WTC11 (cell line): ENCODE measurements around the gene MAPK12. TPM values are rescaled to one million over a fixed set of nuclear protein-coding genes. Genes with fewer than 3 reads are reported as not detected.

Experiments used
- ATAC-seq: fragments of 200-7000 bp; cut with Tn5 transposase; 2 replicates; pipeline ENCODE4 v1.10.0; 2021; ENCODE audit warnings: mild to moderate bottlenecking, moderate library complexity
- CTCF ChIA-PET: fragments of 300-600 bp; sonication (Branson Sonifier 250); formaldehyde crosslinking; loops from one replicate; lab custom pipeline; 2021; ENCODE audit warnings: antibody characterized with exemption; lab: Charles Lee
- POLR2A ChIA-PET: fragments of 350-600 bp; sonication (Branson Sonifier 250); formaldehyde crosslinking; loops from one replicate; lab custom pipeline; 2021; ENCODE audit warnings: antibody characterized with exemption; lab: Charles Lee
- DNase-seq: peaks from one replicate; pipeline ENCODE4 v3.0.0; 2021; ENCODE audit warnings: low spot score
- H3K27ac Mint-ChIP-seq: 2 replicates; pipeline ENCODE4 v1.8.0; 2021; ENCODE audit warnings: mixed read lengths
- H3K27me3 Mint-ChIP-seq: 2 replicates; pipeline ENCODE4 v1.8.0; 2021; ENCODE audit warnings: low read depth, mild to moderate bottlenecking, moderate library complexity, mixed read lengths
- H3K36me3 Mint-ChIP-seq: 2 replicates; pipeline ENCODE4 v1.8.0; 2021; ENCODE audit warnings: mixed read lengths
- H3K4me1 Mint-ChIP-seq: 2 replicates; pipeline ENCODE4 v1.8.0; 2022; ENCODE audit warnings: mixed read lengths
- H3K4me3 Mint-ChIP-seq: 2 replicates; pipeline ENCODE4 v1.8.0; 2021; ENCODE audit warnings: mild to moderate bottlenecking, moderate library complexity, mixed read lengths
- H3K9me3 Mint-ChIP-seq: 2 replicates; pipeline ENCODE4 v1.8.0; 2021; ENCODE audit warnings: mixed read lengths
- ESRRA ChIP-seq: sonication (generic); formaldehyde crosslinking; IDR thresholded peaks from 2 replicates; pipeline ENCODE4 v1.8.1; 2022; ENCODE audit warnings: mild to moderate bottlenecking, missing genetic modification reagents, borderline replicate concordance
- FOXP1 ChIP-seq: sonication (generic); formaldehyde crosslinking; IDR thresholded peaks from 2 replicates; pipeline ENCODE4 v1.8.0; 2022; ENCODE audit warnings: missing genetic modification reagents, mild to moderate bottlenecking, moderate library complexity, borderline replicate concordance
- GABPB1 ChIP-seq: sonication (generic); formaldehyde crosslinking; IDR thresholded peaks from 2 replicates; pipeline ENCODE4 v1.8.1; 2023; ENCODE audit warnings: mild to moderate bottlenecking, missing genetic modification reagents
- IRF2 ChIP-seq: sonication (generic); formaldehyde crosslinking; IDR thresholded peaks from 2 replicates; pipeline ENCODE4 v1.8.0; 2022; ENCODE audit warnings: low read depth, missing genetic modification reagents, borderline replicate concordance
- ZBTB21 ChIP-seq: sonication (generic); formaldehyde crosslinking; IDR thresholded peaks from 2 replicates; pipeline ENCODE4 v1.8.1; 2023; ENCODE audit warnings: mild to moderate bottlenecking, missing genetic modification reagents, borderline replicate concordance
- ZNF263 ChIP-seq: sonication (generic); formaldehyde crosslinking; IDR thresholded peaks from 2 replicates; pipeline ENCODE4 v1.8.1; 2022; ENCODE audit warnings: low read depth, mild to moderate bottlenecking, moderate library complexity, missing genetic modification reagents
- total RNA-seq: library from RNA; stranded (reverse); gene quantifications from 3 replicates; pipeline ENCODE4 v1.2.3, GENCODE V29; 2021
- TF ChIP-seq, protein P1 (sequence below): fragments of 250-450 bp; sonication (Bioruptor Pico); conservative IDR thresholded peaks from 2 replicates; pipeline ENCODE4 v1.9.0; 2021; ENCODE audit warnings: mild to moderate bottlenecking
- TF ChIP-seq, protein P2 (sequence below): fragments of 250-450 bp; sonication (Bioruptor Pico); IDR thresholded peaks from 2 replicates; pipeline ENCODE4 v1.9.0; 2021; ENCODE audit warnings: mild to moderate bottlenecking
- TF ChIP-seq, protein P3 (sequence below): sonication (generic); formaldehyde crosslinking; IDR thresholded peaks from 2 replicates; pipeline ENCODE4 v1.8.0; 2022; ENCODE audit warnings: mild to moderate bottlenecking, missing genetic modification reagents

The MAPK12 gene
- total RNA-seq, 1 experiment from 2014 or later: 31.0 TPM

DNA sequence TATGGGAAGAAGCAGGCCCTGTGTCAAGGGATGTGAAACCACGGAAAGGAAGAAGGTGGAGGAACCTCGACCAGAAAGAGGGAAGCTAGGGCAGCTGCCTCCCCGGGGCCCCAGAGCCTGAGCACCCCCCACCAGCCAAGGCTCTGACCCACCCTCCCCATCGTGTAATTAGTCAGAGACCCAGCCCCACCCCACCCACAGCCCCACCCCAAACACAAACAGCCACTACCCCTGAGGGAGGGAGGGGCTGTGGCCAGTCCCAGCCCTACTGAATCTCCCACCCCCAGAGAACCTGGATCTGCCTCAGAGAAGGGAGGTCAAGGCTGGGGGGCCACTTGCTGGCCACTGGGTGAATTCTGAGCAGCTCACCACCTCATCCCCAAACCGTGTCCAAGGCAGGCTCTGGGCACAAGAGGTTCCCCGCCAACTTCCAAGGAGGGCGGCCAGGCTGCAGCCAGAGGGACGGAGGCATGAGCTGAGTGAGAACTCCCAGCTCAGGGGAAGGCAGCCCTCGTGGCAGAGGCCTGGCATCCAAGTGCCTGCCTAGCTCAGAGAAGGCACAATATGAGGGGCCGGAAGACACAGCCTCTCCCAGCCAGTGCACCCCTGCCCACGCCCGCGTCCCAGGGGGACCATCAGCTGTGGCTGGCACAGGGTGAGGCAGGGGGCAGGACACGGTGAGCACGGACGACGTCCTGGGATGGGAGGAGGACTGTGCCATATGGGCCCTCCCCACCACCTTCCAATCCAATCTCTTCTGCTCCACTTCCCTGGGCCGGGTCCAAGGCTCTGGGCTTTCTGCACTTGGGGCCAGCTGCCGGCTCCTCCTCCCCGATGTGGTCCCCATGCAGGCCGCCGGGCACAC lies 43.3 kb upstream of the MAPK12 start:
- ATAC-seq (no peak), DNase-seq (no peak)
- Mint-ChIP-seq H3K4me3 (no peak overlapping the region), H3K27ac (peak overlapping the region; percentile 76; the same call in 1 of the 2 replicates), H3K36me3 (no peaks in the 10 kb centered on the region), H3K4me1 (peaks cover 30% of the 10 kb centered on the region), H3K9me3 (no peaks in the 10 kb centered on the region), H3K27me3 (peaks cover 6% of the 10 kb centered on the region; the same call in 1 of the 2 replicates)
- CTCF ChIA-PET: interaction anchor here (0.5 to 2.4 kb wide), 5 partner anchors 22 to 190 kb away, joined by 3 to 10 read pairs (median 5); partner anchors contain the start of gene HDAC10
- POLR2A ChIA-PET: interaction anchor here (1.9 kb wide), 1 partner anchor 11 kb away, joined by 6 read pairs; no protein-coding TSS in a partner anchor
- TF ChIP-seq, protein P1, sequence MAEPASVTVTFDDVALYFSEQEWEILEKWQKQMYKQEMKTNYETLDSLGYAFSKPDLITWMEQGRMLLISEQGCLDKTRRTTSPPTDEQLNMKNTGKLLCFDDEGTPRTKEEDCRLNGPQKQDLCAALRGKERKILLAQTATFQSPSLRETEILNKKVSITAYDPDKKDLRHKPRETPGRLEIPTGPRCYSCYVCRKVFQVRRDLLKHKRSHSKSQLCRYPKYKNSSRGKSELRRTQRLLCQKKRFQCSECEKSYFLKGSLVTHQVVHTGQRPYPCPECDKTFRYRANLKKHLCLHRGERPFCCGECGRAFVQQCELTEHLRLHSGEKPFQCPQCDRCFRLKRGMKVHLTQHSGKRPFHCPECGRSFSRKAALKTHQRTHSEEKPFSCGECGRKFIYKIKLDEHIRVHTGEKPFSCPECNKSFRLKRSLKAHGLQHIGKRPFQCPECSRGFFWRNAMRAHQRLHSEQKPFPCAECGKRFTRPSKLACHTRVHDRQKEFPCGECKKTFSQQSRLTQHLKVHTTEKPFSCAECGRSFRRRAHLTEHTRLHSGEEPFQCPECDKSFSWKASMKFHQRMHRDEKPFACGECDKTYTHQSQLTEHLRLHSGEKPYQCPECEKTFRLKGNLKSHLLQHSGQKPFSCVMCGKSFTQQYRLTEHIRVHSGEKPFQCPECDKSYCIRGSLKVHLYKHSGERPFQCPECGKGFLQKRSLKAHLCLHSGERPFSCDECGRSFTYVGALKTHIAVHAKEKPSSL (CRISPR knock-in tag): no peak
- TF ChIP-seq ZNF263 (no peak), ESRRA (no peak), FOXP1 (no peak), ZBTB21 (CRISPR knock-in tag) (no peak), IRF2 (CRISPR knock-in tag) (no peak), GABPB1 (CRISPR knock-in tag) (no peak)
- TF ChIP-seq, protein P2, sequence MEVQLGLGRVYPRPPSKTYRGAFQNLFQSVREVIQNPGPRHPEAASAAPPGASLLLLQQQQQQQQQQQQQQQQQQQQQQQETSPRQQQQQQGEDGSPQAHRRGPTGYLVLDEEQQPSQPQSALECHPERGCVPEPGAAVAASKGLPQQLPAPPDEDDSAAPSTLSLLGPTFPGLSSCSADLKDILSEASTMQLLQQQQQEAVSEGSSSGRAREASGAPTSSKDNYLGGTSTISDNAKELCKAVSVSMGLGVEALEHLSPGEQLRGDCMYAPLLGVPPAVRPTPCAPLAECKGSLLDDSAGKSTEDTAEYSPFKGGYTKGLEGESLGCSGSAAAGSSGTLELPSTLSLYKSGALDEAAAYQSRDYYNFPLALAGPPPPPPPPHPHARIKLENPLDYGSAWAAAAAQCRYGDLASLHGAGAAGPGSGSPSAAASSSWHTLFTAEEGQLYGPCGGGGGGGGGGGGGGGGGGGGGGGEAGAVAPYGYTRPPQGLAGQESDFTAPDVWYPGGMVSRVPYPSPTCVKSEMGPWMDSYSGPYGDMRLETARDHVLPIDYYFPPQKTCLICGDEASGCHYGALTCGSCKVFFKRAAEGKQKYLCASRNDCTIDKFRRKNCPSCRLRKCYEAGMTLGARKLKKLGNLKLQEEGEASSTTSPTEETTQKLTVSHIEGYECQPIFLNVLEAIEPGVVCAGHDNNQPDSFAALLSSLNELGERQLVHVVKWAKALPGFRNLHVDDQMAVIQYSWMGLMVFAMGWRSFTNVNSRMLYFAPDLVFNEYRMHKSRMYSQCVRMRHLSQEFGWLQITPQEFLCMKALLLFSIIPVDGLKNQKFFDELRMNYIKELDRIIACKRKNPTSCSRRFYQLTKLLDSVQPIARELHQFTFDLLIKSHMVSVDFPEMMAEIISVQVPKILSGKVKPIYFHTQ (CRISPR knock-in tag): no peak
- TF ChIP-seq, protein P3, sequence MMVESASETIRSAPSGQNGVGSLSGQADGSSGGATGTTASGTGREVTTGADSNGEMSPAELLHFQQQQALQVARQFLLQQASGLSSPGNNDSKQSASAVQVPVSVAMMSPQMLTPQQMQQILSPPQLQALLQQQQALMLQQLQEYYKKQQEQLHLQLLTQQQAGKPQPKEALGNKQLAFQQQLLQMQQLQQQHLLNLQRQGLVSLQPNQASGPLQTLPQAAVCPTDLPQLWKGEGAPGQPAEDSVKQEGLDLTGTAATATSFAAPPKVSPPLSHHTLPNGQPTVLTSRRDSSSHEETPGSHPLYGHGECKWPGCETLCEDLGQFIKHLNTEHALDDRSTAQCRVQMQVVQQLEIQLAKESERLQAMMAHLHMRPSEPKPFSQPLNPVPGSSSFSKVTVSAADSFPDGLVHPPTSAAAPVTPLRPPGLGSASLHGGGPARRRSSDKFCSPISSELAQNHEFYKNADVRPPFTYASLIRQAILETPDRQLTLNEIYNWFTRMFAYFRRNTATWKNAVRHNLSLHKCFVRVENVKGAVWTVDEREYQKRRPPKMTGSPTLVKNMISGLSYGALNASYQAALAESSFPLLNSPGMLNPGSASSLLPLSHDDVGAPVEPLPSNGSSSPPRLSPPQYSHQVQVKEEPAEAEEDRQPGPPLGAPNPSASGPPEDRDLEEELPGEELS: no peak

DNA sequence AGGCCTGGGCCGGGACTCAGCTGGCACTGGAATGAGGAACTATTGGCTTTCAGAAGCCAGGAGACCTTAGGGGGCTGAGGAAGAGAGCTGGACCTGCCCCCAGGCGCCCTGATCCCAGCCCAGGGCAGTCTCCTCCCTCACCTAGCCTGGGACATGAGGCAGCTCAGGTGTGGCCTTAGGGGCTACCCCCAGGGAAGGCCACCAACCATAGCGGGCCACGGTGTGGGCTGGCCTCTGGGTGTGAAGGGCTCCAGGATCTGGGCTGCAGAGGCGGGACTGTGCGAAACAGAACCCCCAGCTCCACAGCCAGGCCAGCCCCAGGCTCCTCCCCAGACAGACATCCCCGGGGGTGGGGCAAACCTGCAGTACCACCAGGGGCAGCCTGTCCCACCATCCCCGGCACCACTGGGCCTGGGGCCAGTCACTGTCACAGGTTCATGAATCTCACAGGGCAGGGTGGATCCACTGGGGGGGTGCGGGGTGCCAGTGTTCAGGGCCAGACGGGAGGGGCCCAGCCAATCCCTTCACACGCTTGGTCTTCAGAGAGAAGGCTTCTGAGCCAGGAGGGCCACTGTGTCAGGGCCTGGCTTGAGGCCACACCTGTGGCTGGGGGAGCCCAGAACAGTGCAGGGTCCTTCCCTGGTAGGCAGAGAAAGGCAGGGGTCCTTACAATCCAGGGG lies 42.5 kb upstream of the MAPK12 start:
- TF ChIP-seq, protein P1 (CRISPR knock-in tag): no peak
- DNase-seq (peak; percentile 66), ATAC-seq (peak; percentile 52)
- peaks cover 30% of the 10 kb centered on the region for H3K4me1 Mint-ChIP-seq
- H3K9me3 Mint-ChIP-seq: no peaks in the 10 kb centered on the region
- H3K27ac Mint-ChIP-seq: peak overlapping the region; percentile 76; the same call in 1 of the 2 replicates
- H3K27me3 Mint-ChIP-seq: peaks cover 6% of the 10 kb centered on the region; the same call in 1 of the 2 replicates
- no peaks in the 10 kb centered on the region for H3K36me3 Mint-ChIP-seq
- ChIA-PET CTCF (interaction anchor here (0.6 to 2.4 kb wide), 8 partner anchors 9 to 221 kb away, joined by 3 to 16 read pairs (median 4); partner anchors contain the start of genes HDAC10 and SCO2), POLR2A (interaction anchor here (1.9 kb wide), 1 partner anchor 10 kb away, joined by 6 read pairs; no protein-coding TSS in a partner anchor)
- no peak overlapping the region for H3K4me3 Mint-ChIP-seq
